ENCODE data around the gene ACP3. TPM values are rescaled to one million over a fixed set of nuclear protein-coding genes. Genes with fewer than 3 reads are reported as not detected.
"Not testable (repeated sequence)": the region's sequence is repeated elsewhere in the genome, so short reads cannot be mapped to it uniquely, and the experiment has no call there.

ACP3 gene
- total RNA-seq, result 57.5 TPM

GRCh38 chr3:132317229-132317948, at the start of gene ACP3:
ACP3 (plus strand) TSS chr3:132317407; CDS start chr3:132317457, 50 bp downstream.
- ATAC-seq, result peak; percentile 93

GRCh38 chr3:132268956-132269355, 48.3 kb upstream of the ACP3 start:
- no peak for ATAC-seq

- no peak for ATAC-seq
These were observed 44.2 kb upstream of the ACP3 start for GRCh38 chr3:132273036-132273435.

GRCh38 chr3:132276228-132276906, 40.8 kb upstream of the ACP3 start:
- no peak for ATAC-seq

- ATAC-seq, result no peak
These were observed 38.2 kb upstream of the ACP3 start for GRCh38 chr3:132279030-132279429.

GRCh38 chr3:132283440-132283839, 33.8 kb upstream of the ACP3 start:
- ATAC-seq, result peak; percentile 26

GRCh38 chr3:132283916-132284405, 33.2 kb upstream of the ACP3 start:
- no peak for ATAC-seq

- no peak for ATAC-seq
These were observed 32.2 kb upstream of the ACP3 start for GRCh38 chr3:132284781-132285619.

- ATAC-seq, result no peak
These were observed 31.6 kb upstream of the ACP3 start for GRCh38 chr3:132285620-132285945.

GRCh38 chr3:132286035-132286434, 31.2 kb upstream of the ACP3 start:
- no peak for ATAC-seq

GRCh38 chr3:132288357-132288756, 28.9 kb upstream of the ACP3 start:
- no peak for ATAC-seq

- ATAC-seq, result no peak
These were observed 27.9 kb upstream of the ACP3 start for GRCh38 chr3:132289316-132289715.

- ATAC-seq, result no peak
These were observed 26.4 kb upstream of the ACP3 start for GRCh38 chr3:132290833-132291232.

- ATAC-seq, result no peak
These were observed 25.2 kb upstream of the ACP3 start for GRCh38 chr3:132292042-132292441.

- no peak for ATAC-seq
These were observed 24.0 kb upstream of the ACP3 start for GRCh38 chr3:132293251-132293650.

GRCh38 chr3:132294906-132295305, 22.3 kb upstream of the ACP3 start:
- ATAC-seq, result no peak

- ATAC-seq, result not testable (repeated sequence)
These were observed 13.6 kb upstream of the ACP3 start for GRCh38 chr3:132303336-132304201.

GRCh38 chr3:132304351-132304750, 12.9 kb upstream of the ACP3 start:
- ATAC-seq, result not testable (repeated sequence)

- not testable (repeated sequence) for ATAC-seq
These were observed 7.2 kb upstream of the ACP3 start for GRCh38 chr3:132310057-132310456.

- ATAC-seq, result no peak
These were observed 5.9 kb upstream of the ACP3 start for GRCh38 chr3:132311316-132311715.

- no peak for ATAC-seq
These were observed 5.4 kb upstream of the ACP3 start for GRCh38 chr3:132311841-132312240.

- ATAC-seq, result no peak
These were observed 1.4 kb upstream of the ACP3 start for GRCh38 chr3:132315851-132316250.

Measured in esophagus mucosa (tissue), 1 donor.